OCI-LY7 (cell line): ENCODE measurements around the gene HLA-DOA.

ENCODE experiments used
- EZH2phosphoT487 ChIP-seq: fragments of 200-600 bp; sonication (generic); IDR thresholded peaks from 2 replicates; pipeline ENCODE4 v1.6.1; 2018; ENCODE audit warnings: low read depth, borderline replicate concordance, mild to moderate bottlenecking, mixed run types, antibody characterized with exemption, low read length, moderate library complexity, mixed read lengths
- TF ChIP-seq, protein P1 (sequence below): fragments of 200-600 bp; sonication (generic); conservative IDR thresholded peaks from 2 replicates; pipeline ENCODE4 v1.5.1; 2014; ENCODE audit warnings: mild to moderate bottlenecking, antibody characterized with exemption, low read length, moderate library complexity, mixed read lengths

DNA sequence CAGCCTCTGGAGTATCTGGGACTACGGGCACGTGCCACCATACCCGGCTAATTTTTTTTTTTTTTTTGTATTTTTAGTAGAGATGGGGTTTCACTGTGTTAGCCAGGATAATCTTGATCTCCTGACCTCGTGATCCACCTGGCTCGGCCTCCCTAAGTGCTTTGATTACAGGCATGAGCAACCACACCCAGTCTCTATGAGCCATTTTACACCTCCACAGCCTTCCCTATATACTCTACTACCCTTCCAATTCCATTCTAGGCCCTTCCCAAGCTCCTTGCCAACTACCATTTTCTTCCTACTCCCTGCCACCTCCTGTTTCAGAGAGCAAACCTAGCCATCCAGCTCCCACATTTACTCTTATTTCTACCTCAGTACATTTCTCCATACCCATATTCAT lies 48.8 kb downstream of the HLA-DOA start:
- TF ChIP-seq, protein P1, sequence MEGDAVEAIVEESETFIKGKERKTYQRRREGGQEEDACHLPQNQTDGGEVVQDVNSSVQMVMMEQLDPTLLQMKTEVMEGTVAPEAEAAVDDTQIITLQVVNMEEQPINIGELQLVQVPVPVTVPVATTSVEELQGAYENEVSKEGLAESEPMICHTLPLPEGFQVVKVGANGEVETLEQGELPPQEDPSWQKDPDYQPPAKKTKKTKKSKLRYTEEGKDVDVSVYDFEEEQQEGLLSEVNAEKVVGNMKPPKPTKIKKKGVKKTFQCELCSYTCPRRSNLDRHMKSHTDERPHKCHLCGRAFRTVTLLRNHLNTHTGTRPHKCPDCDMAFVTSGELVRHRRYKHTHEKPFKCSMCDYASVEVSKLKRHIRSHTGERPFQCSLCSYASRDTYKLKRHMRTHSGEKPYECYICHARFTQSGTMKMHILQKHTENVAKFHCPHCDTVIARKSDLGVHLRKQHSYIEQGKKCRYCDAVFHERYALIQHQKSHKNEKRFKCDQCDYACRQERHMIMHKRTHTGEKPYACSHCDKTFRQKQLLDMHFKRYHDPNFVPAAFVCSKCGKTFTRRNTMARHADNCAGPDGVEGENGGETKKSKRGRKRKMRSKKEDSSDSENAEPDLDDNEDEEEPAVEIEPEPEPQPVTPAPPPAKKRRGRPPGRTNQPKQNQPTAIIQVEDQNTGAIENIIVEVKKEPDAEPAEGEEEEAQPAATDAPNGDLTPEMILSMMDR, result no peak
- TF ChIP-seq EZH2phosphoT487, result no peak
